Smooth muscle cell (in vitro differentiated cells): ENCODE measurements around the gene KLRC1. TPM values are rescaled to one million over a fixed set of nuclear protein-coding genes. Genes with fewer than 3 reads are reported as not detected.
"Not testable (repeated sequence)": the region's sequence is repeated elsewhere in the genome, so short reads cannot be mapped to it uniquely, and the experiment has no call there.

ENCODE experiments used
- DNase-seq: peaks from one replicate; lab custom pipeline; 2025; ENCODE audit not compliant: unreplicated experiment; lab: John Stamatoyannopoulos, UW
- H2AFZ ChIP-seq: fragments of 200-600 bp; sonication (generic); 2 replicates; pipeline ENCODE4 v1.6.0; 2016; ENCODE audit warnings: antibody characterized with exemption, low read depth, mild to moderate bottlenecking
- H3F3A ChIP-seq: fragments of 200-600 bp; sonication (generic); 2 replicates; pipeline ENCODE4 v1.6.0; 2017; ENCODE audit warnings: antibody characterized with exemption, low read depth
- H3K27ac ChIP-seq: fragments of 200-600 bp; sonication (generic); 2 replicates; pipeline ENCODE4 v1.5.1; 2016; ENCODE audit warnings: low read depth, mild to moderate bottlenecking
- H3K27me3 ChIP-seq: fragments of 200-600 bp; sonication (generic); 2 replicates; pipeline ENCODE4 v1.6.1; 2016; ENCODE audit warnings: low read depth, mild to moderate bottlenecking
- H3K36me3 ChIP-seq: fragments of 200-600 bp; sonication (generic); 2 replicates; pipeline ENCODE4 v1.5.1; 2016; ENCODE audit warnings: low read depth
- H3K4me1 ChIP-seq: fragments of 200-600 bp; sonication (generic); 2 replicates; pipeline ENCODE4 v1.5.1; 2016; ENCODE audit warnings: low read depth
- H3K4me2 ChIP-seq: fragments of 200-600 bp; sonication (generic); 2 replicates; pipeline ENCODE4 v1.6.0; 2016; ENCODE audit warnings: mild to moderate bottlenecking
- H3K4me3 ChIP-seq: fragments of 200-600 bp; sonication (generic); 2 replicates; pipeline ENCODE4 v1.5.1; 2016; ENCODE audit warnings: mild to moderate bottlenecking
- H3K79me2 ChIP-seq: fragments of 200-600 bp; sonication (generic); 2 replicates; pipeline ENCODE4 v1.6.0; 2016; ENCODE audit warnings: low read depth, mild to moderate bottlenecking
- H3K9ac ChIP-seq: fragments of 200-600 bp; sonication (generic); 2 replicates; pipeline ENCODE4 v1.6.0; 2016; ENCODE audit warnings: low read depth
- H3K9me3 ChIP-seq: fragments of 200-600 bp; sonication (generic); replicated peaks from 2 replicates; pipeline ENCODE4 v1.5.1; 2016; ENCODE audit warnings: low read depth
- H4K20me1 ChIP-seq: fragments of 200-600 bp; sonication (generic); 2 replicates; pipeline ENCODE4 v1.6.0; 2016; ENCODE audit warnings: low read depth
- CTCF ChIP-seq: fragments of 200-600 bp; sonication (generic); IDR thresholded peaks from 2 replicates; pipeline ENCODE4 v1.5.1; 2017; ENCODE audit warnings: borderline replicate concordance, mild to moderate bottlenecking, antibody characterized with exemption; ENCODE audit not compliant: insufficient read depth, poor library complexity, severe bottlenecking
- WGBS: methylation state at CpG from one replicate; pipeline ENCODE4 v1.1.7; 2016; ENCODE audit warnings: low lambda C conversion rate; 5-methylcytosine and 5-hydroxymethylcytosine counted together
- polyA plus RNA-seq: library from polyadenylated mRNA; unstranded; fragments of >200 nt; fragmentation: Nextera tagmentation; extraction: Ambion mirVana; gene quantifications from 2 replicates; pipeline ENCODE4 v1.2.1, GENCODE V29; 2016
- total RNA-seq: library from RNA; depleted of rRNA; stranded (reverse); fragments of >200 nt; gene quantifications from 2 replicates; pipeline ENCODE4 v1.2.3, GENCODE V29; 2014

Gene KLRC1
- total and polyA plus RNA-seq, 2 experiments from 2014 or later = not detected

DNA sequence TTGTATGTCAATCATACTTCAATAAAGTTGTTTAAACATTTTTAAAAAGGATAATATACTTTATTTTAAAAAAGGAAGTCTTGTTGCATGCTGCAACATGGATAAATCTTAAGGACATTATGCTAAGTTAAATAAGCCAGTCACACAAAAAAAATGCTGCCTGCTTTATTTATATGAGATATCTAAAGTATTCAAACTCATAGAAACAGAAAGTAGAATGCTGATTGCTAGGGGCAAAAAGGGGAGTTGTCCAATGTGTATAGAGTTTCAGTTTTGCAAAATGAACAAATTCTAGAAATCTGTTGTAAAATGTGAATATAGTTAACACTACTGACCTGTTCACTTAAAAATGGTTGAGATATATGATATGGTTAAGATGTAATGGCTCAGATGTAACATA is 52.3 kb downstream of the KLRC1 start:
- H3K36me3 ChIP-seq = no peaks in the 10 kb centered on the region
- no peaks in the 10 kb centered on the region for H3F3A ChIP-seq
- no peaks in the 10 kb centered on the region for H3K79me2 ChIP-seq
- no peak overlapping the region for H3K4me2 ChIP-seq
- no peak for DNase-seq
- H4K20me1 ChIP-seq = no peaks in the 10 kb centered on the region
- H3K27me3 ChIP-seq = no peaks in the 10 kb centered on the region
- H3K4me3 ChIP-seq = no peak overlapping the region
- no peaks in the 10 kb centered on the region for H3K4me1 ChIP-seq
- no peak overlapping the region for H3K9ac ChIP-seq
- no peak overlapping the region for H2AFZ ChIP-seq
- no peak overlapping the region for H3K27ac ChIP-seq
- TF ChIP-seq CTCF = no peak
- H3K9me3 ChIP-seq = no peaks in the 10 kb centered on the region

- H3K36me3 ChIP-seq = no peaks in the 10 kb centered on the region
- WGBS = 93% methylated on average over 2 of the region's 2 CpGs
- H3K4me3 ChIP-seq = no peak overlapping the region
- no peaks in the 10 kb centered on the region for H3K27me3 ChIP-seq
- H3K9ac ChIP-seq = no peak overlapping the region
- no peak overlapping the region for H3K27ac ChIP-seq
- H2AFZ ChIP-seq = no peak overlapping the region
- no peaks in the 10 kb centered on the region for H4K20me1 ChIP-seq
- no peak for TF ChIP-seq CTCF
- DNase-seq = no peak
- no peaks in the 10 kb centered on the region for H3K79me2 ChIP-seq
- H3K4me1 ChIP-seq = no peaks in the 10 kb centered on the region
- H3F3A ChIP-seq = no peaks in the 10 kb centered on the region
- H3K9me3 ChIP-seq = no peaks in the 10 kb centered on the region
- no peak overlapping the region for H3K4me2 ChIP-seq
Measured at GRCh38 chr12:10398168-10398567, 55.0 kb downstream of the KLRC1 start.

DNA sequence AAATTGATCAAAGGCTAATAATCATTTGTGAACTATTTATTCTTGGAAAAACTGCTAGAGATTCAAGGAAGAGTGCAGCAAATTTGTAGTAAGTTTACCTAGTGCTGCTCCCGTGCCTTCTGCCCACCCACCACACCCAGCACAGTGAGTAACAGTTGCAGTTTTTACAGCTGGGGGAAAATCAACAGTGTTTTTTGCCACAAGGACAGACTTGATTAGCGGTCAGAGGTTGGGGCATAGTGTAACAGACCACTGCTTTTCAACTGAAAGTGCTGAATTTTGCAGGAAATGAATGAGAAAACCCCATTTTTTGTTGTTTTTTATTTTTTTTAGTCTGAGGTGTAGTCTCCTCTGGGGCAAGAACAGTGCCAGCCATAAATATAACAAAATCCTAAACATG is 55.9 kb downstream of the KLRC1 start:
- H3K9ac ChIP-seq = no peak overlapping the region
- no peaks in the 10 kb centered on the region for H3K9me3 ChIP-seq

DNA sequence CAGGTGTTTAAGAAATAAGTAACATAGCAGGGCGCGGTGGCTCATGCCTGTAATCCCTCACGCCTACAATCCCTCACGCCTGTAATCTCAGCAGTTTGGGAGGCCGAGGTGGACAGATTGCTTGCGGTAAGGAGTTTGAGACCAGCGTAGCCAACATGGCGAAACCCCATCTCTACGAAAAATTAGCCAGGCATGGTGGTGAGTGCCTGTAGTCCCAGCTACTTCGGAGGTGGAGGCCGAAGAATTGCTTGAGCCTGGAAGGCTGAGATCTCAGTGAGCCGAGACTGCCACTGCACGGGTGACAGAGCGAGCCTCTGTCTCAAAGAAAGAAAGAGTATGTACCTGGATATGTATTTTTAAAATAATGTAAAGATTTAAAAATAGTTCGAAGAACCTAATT is 57.0 kb downstream of the KLRC1 start:
- not testable (repeated sequence) for H3K4me3 ChIP-seq, H3K9ac ChIP-seq, H2AFZ ChIP-seq, H3K4me2 ChIP-seq, H3K27me3 ChIP-seq, H3K9me3 ChIP-seq, H3F3A ChIP-seq, H4K20me1 ChIP-seq, H3K79me2 ChIP-seq, H3K27ac ChIP-seq, H3K4me1 ChIP-seq, H3K36me3 ChIP-seq, DNase-seq
- WGBS = 95% methylated on average over 15 of the region's 15 CpGs

More for the DNA sequence above, 55.9 kb downstream of the KLRC1 start:
- TF ChIP-seq CTCF = no peak
- Histone ChIP-seq H3K79me2 (no peaks in the 10 kb centered on the region), H3F3A (no peaks in the 10 kb centered on the region), H3K36me3 (no peaks in the 10 kb centered on the region), H3K4me2 (no peak overlapping the region), H4K20me1 (no peaks in the 10 kb centered on the region), H3K4me3 (no peak overlapping the region), H3K27me3 (no peaks in the 10 kb centered on the region), H3K27ac (no peak overlapping the region), H2AFZ (no peak overlapping the region), H3K4me1 (peaks cover 4% of the 10 kb centered on the region)
- DNase-seq = no peak
- 63% methylated on average over 2 of the region's 2 CpGs for WGBS

Other genes starting within 250 kb of the KLRC1 start
- gene GABARAPL1, start 240.5 kb downstream of the KLRC1 start, total RNA-seq = 83.4 and 101 TPM in 2 replicates
- gene GABARAPL1, start 240.5 kb downstream of the KLRC1 start, polyA plus RNA-seq = 87.3 and 90.0 TPM in 2 replicates
- 0.18 and 1.2 TPM in 2 replicates for gene KLRD1, start 145.5 kb downstream of the KLRC1 start, total RNA-seq
- gene KLRD1, start 145.5 kb downstream of the KLRC1 start, polyA plus RNA-seq = 0.09 and 0.56 TPM in 2 replicates
- not detected in 2 replicates for gene KLRK1, start 63.3 kb downstream of the KLRC1 start, total RNA-seq
- 0.22 TPM in 1 of 2 replicates, not detected in the other for gene KLRK1, start 63.3 kb downstream of the KLRC1 start, polyA plus RNA-seq
- not detected in 2 replicates for gene KLRC4, start 43.6 kb downstream of the KLRC1 start, total RNA-seq
- gene KLRC4, start 43.6 kb downstream of the KLRC1 start, polyA plus RNA-seq = not detected in 2 replicates
- gene KLRC3, start 32.8 kb downstream of the KLRC1 start, total RNA-seq = not detected in 2 replicates
- gene KLRC3, start 32.8 kb downstream of the KLRC1 start, polyA plus RNA-seq = not detected in 2 replicates
- not detected in 2 replicates for gene KLRC2, start 17.4 kb downstream of the KLRC1 start, total RNA-seq
- not detected in 2 replicates for gene KLRC2, start 17.4 kb downstream of the KLRC1 start, polyA plus RNA-seq
- gene EIF2S3B, start 52.5 kb upstream of the KLRC1 start, total RNA-seq = 0.49 and 0.58 TPM in 2 replicates
- 0.13 TPM in 1 of 2 replicates, not detected in the other for gene EIF2S3B, start 52.5 kb upstream of the KLRC1 start, polyA plus RNA-seq
- 24.0 and 40.1 TPM in 2 replicates for gene MAGOHB, start 160.2 kb upstream of the KLRC1 start, total RNA-seq
- 62.2 and 68.4 TPM in 2 replicates for gene MAGOHB, start 160.2 kb upstream of the KLRC1 start, polyA plus RNA-seq
- gene STYK1, start 220.7 kb upstream of the KLRC1 start, total RNA-seq = 0.85 and 1.2 TPM in 2 replicates
- gene STYK1, start 220.7 kb upstream of the KLRC1 start, polyA plus RNA-seq = 0.24 and 0.30 TPM in 2 replicates